GM12874 (cell line): ENCODE results near the gene TMEM198.

ENCODE experiments used
- CTCF ChIP-seq: IDR thresholded peaks from 2 replicates; pipeline ENCODE4 v1.5.1; 2011; ENCODE audit warnings: low read depth, mild to moderate bottlenecking, control low read depth, low read length, moderate library complexity; ENCODE audit not compliant: insufficient read depth

TMEM198 gene

DNA sequence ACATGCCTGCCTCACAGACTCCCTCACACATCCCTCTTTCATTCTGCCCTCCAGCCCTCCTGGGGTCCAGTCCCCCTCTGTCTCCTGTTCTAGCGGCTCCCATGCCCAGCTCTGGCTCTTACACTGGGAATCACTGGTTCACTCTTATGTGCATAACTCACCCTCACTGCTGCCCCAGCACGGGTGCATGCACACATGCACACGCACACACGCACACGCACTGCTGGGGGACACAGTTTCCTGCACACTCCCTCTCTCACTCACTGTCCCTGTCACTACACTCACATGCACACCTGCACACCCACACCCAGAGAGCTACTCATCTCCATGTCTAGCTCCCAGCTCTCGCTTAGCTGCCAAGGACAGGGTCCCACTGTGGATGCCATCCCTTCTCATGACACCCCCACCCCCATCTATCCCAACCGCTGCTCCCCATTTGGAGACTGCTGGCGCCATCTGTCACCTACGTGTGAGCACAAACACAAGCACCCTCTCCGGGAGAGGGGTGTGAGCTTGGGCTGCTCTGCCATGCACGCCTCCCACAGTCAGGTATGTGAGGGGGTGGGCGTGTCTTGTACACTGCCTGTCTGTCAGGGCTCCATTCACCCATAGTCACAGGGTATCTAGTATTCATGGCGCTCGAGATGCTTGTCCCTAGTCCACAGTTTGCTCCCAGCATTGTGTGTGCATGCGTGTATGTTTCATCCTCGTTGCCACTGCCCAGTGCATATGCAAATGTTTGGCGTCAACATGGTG, 27.8 kb upstream of the TMEM198 start:
- no peak for TF ChIP-seq CTCF

DNA sequence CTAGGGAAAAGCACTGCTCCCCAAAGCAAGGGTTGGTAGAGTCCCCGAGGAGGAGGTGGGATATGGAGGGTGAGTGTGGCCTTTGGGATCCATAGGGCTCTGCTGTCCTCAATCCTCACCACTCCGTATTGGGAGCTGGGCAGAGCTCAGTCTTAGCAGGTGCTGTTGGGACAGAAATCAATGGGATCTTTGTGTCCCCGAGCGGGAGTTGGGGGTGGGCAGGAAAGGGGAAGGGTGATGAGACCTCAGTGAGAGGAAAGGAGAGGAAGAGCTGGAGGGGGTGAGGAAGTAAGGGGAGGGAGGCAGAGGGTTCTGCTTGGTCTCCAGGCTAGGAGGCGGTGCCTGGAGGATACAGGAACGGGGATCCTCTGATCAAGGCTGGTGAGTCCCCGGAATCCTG, 26.9 kb upstream of the TMEM198 start:
- TF ChIP-seq CTCF = no peak

- TF ChIP-seq CTCF = no peak
Measured at GRCh38 chr2:219517954-219518778, 25.7 kb upstream of the TMEM198 start.

GRCh38 chr2:219519526-219519916, 24.3 kb upstream of the TMEM198 start:
- no peak for TF ChIP-seq CTCF

DNA sequence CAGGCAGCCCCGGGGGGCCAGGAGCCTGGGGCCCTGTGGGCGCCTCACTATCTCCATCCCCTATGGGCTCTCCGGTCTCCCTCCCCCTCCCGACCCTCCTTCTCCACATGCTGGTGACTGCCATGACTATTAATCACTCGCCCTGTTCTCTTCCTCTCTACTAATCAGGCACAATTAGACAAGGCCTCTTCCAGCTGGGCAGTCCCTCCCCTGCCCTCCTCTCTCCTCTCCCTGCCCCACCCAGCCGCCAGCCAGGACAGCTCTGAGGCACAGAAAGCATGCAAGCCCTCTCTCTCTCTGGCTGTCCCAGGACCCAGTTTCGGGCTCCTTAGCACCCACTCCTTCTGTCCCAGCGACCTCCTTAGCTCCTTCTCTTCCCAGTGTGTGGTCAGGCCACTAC, 23.7 kb upstream of the TMEM198 start:
- TF ChIP-seq CTCF = no peak

- TF ChIP-seq CTCF = peak; percentile 22; the same call in 1 of the 2 replicates
Measured at GRCh38 chr2:219521066-219521880, 22.6 kb upstream of the TMEM198 start.
